Mesendoderm (in vitro differentiated cells): ENCODE data around the gene ZEB2.

ENCODE experiments used
- DNase-seq: peaks from one replicate; pipeline ENCODE4 v3.0.0; 2013
- H2AK5ac ChIP-seq: 2 replicates; pipeline ENCODE4 v1.6.1; 2013; ENCODE audit warnings: low read length, inconsistent platforms
- H2BK120ac ChIP-seq: 2 replicates; pipeline ENCODE4 v1.6.1; 2013; ENCODE audit warnings: low read depth, mild to moderate bottlenecking, low read length, moderate library complexity, mixed read lengths
- H2BK15ac ChIP-seq: replicated peaks from 2 replicates; pipeline ENCODE4 v1.6.1; 2013; ENCODE audit warnings: low read depth, mild to moderate bottlenecking, moderate library complexity
- H2BK5ac ChIP-seq: 2 replicates; pipeline ENCODE4 v1.6.1; 2013; ENCODE audit warnings: low read length, inconsistent platforms
- H3K18ac ChIP-seq: 2 replicates; pipeline ENCODE4 v1.6.1; 2013; ENCODE audit warnings: mild to moderate bottlenecking, low read length, mixed read lengths
- H3K23ac ChIP-seq: one replicate; pipeline ENCODE4 v1.6.1; 2013; ENCODE audit warnings: low read length
- H3K27ac ChIP-seq: 2 replicates; pipeline ENCODE4 v1.5.1; 2013; ENCODE audit warnings: low read depth, mild to moderate bottlenecking, inconsistent platforms, low read length, moderate library complexity
- H3K27me3 ChIP-seq: 2 replicates; pipeline ENCODE4 v1.6.1; 2013; ENCODE audit warnings: low read length, control low read depth, mild to moderate bottlenecking, inconsistent platforms; ENCODE audit not compliant: insufficient read depth, poor library complexity
- H3K36me3 ChIP-seq: 2 replicates; pipeline ENCODE4 v1.6.1; 2013; ENCODE audit warnings: low read length, inconsistent platforms; ENCODE audit not compliant: control insufficient read depth, insufficient read depth
- H3K4ac ChIP-seq: one replicate; pipeline ENCODE4 v1.6.1; 2013; ENCODE audit warnings: low read depth, mild to moderate bottlenecking, low read length, moderate library complexity
- H3K4me1 ChIP-seq: 2 replicates; pipeline ENCODE4 v1.6.1; 2013; ENCODE audit warnings: low read depth, low read length, inconsistent platforms; ENCODE audit not compliant: control insufficient read depth
- H3K4me2 ChIP-seq: 2 replicates; pipeline ENCODE4 v1.6.1; 2013; ENCODE audit warnings: low read length
- H3K4me3 ChIP-seq: 2 replicates; pipeline ENCODE4 v1.5.1; 2013; ENCODE audit warnings: mild to moderate bottlenecking, low read length
- H3K56ac ChIP-seq: one replicate; pipeline ENCODE4 v1.6.1; 2013; ENCODE audit warnings: low read length
- H3K79me1 ChIP-seq: 2 replicates; pipeline ENCODE4 v1.6.1; 2013; ENCODE audit warnings: low read length, inconsistent platforms
- H3K79me2 ChIP-seq: 2 replicates; pipeline ENCODE4 v1.6.1; 2013; ENCODE audit warnings: mild to moderate bottlenecking, low read length; ENCODE audit not compliant: control insufficient read depth, insufficient read depth
- H3K9ac ChIP-seq: 2 replicates; pipeline ENCODE4 v1.6.1; 2013; ENCODE audit warnings: low read length, inconsistent platforms
- H4K5ac ChIP-seq: one replicate; pipeline ENCODE4 v1.6.1; 2013; ENCODE audit warnings: low read length
- H4K8ac ChIP-seq: one replicate; pipeline ENCODE4 v1.6.1; 2013; ENCODE audit warnings: low read depth, mild to moderate bottlenecking, control low read depth, low read length, moderate library complexity
- WGBS: extraction: QIAGEN DNeasy Blood & Tissue Kit; methylation state at CpG from one replicate; pipeline ENCODE4 v1.1.7; 2013; ENCODE audit warnings: low lambda C conversion rate, missing lambda C conversion rate; ENCODE audit not compliant: insufficient coverage; ENCODE audit errors: extremely low coverage; 5-methylcytosine and 5-hydroxymethylcytosine counted together

ZEB2 gene

GRCh38 chr2:144475569-144476275 lies 44.2 kb downstream of the ZEB2 start:
- Histone ChIP-seq H3K9ac (no peak overlapping the region), H2BK120ac (no peak overlapping the region), H3K4me2 (no peak overlapping the region), H4K5ac (no peak overlapping the region), H2AK5ac (no peak overlapping the region), H3K79me2 (no peaks in the 10 kb centered on the region), H3K56ac (no peak overlapping the region), H3K27ac (no peak overlapping the region), H3K23ac (no peak overlapping the region), H3K36me3 (no peaks in the 10 kb centered on the region), H3K4me1 (peaks cover 19% of the 10 kb centered on the region), H3K27me3 (no peaks in the 10 kb centered on the region), H3K4me3 (no peak overlapping the region), H3K4ac (no peak overlapping the region), H4K8ac (no peak overlapping the region), H2BK5ac (no peak overlapping the region), H3K18ac (peak overlapping the region; percentile 68), H3K79me1 (no peaks in the 10 kb centered on the region), H2BK15ac (no peak overlapping the region)
- no peak for DNase-seq
- no CpG with 5 or more reads among the region's 6 CpGs for WGBS

GRCh38 chr2:144475044-144475443 lies 44.9 kb downstream of the ZEB2 start:
- peaks cover 19% of the 10 kb centered on the region for H3K4me1 ChIP-seq
- H3K4me2 ChIP-seq = no peak overlapping the region
- H3K36me3 ChIP-seq = no peaks in the 10 kb centered on the region
- H2BK5ac ChIP-seq = no peak overlapping the region
- H3K4ac ChIP-seq = no peak overlapping the region
- H3K23ac ChIP-seq = no peak overlapping the region
- H3K27ac ChIP-seq = no peak overlapping the region
- H2BK15ac ChIP-seq = no peak overlapping the region
- H3K9ac ChIP-seq = no peak overlapping the region
- H3K4me3 ChIP-seq = no peak overlapping the region
- no peak overlapping the region for H3K56ac ChIP-seq
- H3K18ac ChIP-seq = no peak overlapping the region
- no CpG with 5 or more reads among the region's 2 CpGs for WGBS
- H3K79me1 ChIP-seq = no peaks in the 10 kb centered on the region
- no peak overlapping the region for H2AK5ac ChIP-seq
- no peak overlapping the region for H4K5ac ChIP-seq
- no peaks in the 10 kb centered on the region for H3K79me2 ChIP-seq
- H2BK120ac ChIP-seq = no peak overlapping the region
- H4K8ac ChIP-seq = no peak overlapping the region
- no peaks in the 10 kb centered on the region for H3K27me3 ChIP-seq
- DNase-seq = no peak

- no peak overlapping the region for H3K56ac ChIP-seq
- no peak overlapping the region for H2BK5ac ChIP-seq
- no peak overlapping the region for H3K23ac ChIP-seq
- no peak overlapping the region for H2BK15ac ChIP-seq
- peak; percentile 86 for DNase-seq
- H3K18ac ChIP-seq = peak overlapping the region; percentile 68
- no peak overlapping the region for H4K8ac ChIP-seq
- H3K4me3 ChIP-seq = no peak overlapping the region
- H3K79me1 ChIP-seq = no peaks in the 10 kb centered on the region
- H3K79me2 ChIP-seq = no peaks in the 10 kb centered on the region
- H3K4me2 ChIP-seq = no peak overlapping the region
- no peak overlapping the region for H3K9ac ChIP-seq
- WGBS = no CpG with 5 or more reads among the region's 5 CpGs
- H3K36me3 ChIP-seq = no peaks in the 10 kb centered on the region
- no peaks in the 10 kb centered on the region for H3K27me3 ChIP-seq
- H3K27ac ChIP-seq = peak overlapping the region; percentile 17
- no peak overlapping the region for H3K4ac ChIP-seq
- H2AK5ac ChIP-seq = no peak overlapping the region
- H2BK120ac ChIP-seq = no peak overlapping the region
- no peak overlapping the region for H4K5ac ChIP-seq
- H3K4me1 ChIP-seq = peaks cover 18% of the 10 kb centered on the region
Observed at GRCh38 chr2:144474017-144474416, 45.9 kb downstream of the ZEB2 start.

GRCh38 chr2:144472911-144473310 lies 47.0 kb downstream of the ZEB2 start:
- H3K4me2 ChIP-seq = no peak overlapping the region
- H2AK5ac ChIP-seq = no peak overlapping the region
- no peak overlapping the region for H3K56ac ChIP-seq
- WGBS = no CpG with 5 or more reads among the region's 2 CpGs
- H3K27ac ChIP-seq = no peak overlapping the region
- no peak for DNase-seq
- no peaks in the 10 kb centered on the region for H3K36me3 ChIP-seq
- H3K27me3 ChIP-seq = no peaks in the 10 kb centered on the region
- no peaks in the 10 kb centered on the region for H3K79me1 ChIP-seq
- no peak overlapping the region for H3K4ac ChIP-seq
- H3K79me2 ChIP-seq = no peaks in the 10 kb centered on the region
- H3K9ac ChIP-seq = no peak overlapping the region
- peak overlapping the region; percentile 43 for H3K18ac ChIP-seq
- no peak overlapping the region for H2BK120ac ChIP-seq
- no peak overlapping the region for H4K5ac ChIP-seq
- H3K4me3 ChIP-seq = no peak overlapping the region
- H4K8ac ChIP-seq = no peak overlapping the region
- H2BK5ac ChIP-seq = no peak overlapping the region
- H3K4me1 ChIP-seq = peaks cover 19% of the 10 kb centered on the region
- no peak overlapping the region for H3K23ac ChIP-seq
- H2BK15ac ChIP-seq = peak overlapping the region; percentile 28

GRCh38 chr2:144472046-144472412 lies 47.9 kb downstream of the ZEB2 start:
- Histone ChIP-seq H3K27me3 (no peaks in the 10 kb centered on the region), H3K27ac (no peak overlapping the region), H2BK120ac (no peak overlapping the region), H3K23ac (no peak overlapping the region), H3K79me1 (no peaks in the 10 kb centered on the region), H3K36me3 (no peaks in the 10 kb centered on the region), H2BK15ac (no peak overlapping the region), H2BK5ac (no peak overlapping the region), H3K18ac (no peak overlapping the region), H4K8ac (no peak overlapping the region), H3K4me1 (peaks cover 19% of the 10 kb centered on the region), H3K4me2 (no peak overlapping the region), H4K5ac (no peak overlapping the region), H3K4me3 (no peak overlapping the region), H3K4ac (no peak overlapping the region), H3K79me2 (no peaks in the 10 kb centered on the region), H3K9ac (no peak overlapping the region), H2AK5ac (no peak overlapping the region), H3K56ac (no peak overlapping the region)
- DNase-seq = no peak
- WGBS = no CpG with 5 or more reads among the region's 2 CpGs
